ENCODE results near the gene A2M.

DNA sequence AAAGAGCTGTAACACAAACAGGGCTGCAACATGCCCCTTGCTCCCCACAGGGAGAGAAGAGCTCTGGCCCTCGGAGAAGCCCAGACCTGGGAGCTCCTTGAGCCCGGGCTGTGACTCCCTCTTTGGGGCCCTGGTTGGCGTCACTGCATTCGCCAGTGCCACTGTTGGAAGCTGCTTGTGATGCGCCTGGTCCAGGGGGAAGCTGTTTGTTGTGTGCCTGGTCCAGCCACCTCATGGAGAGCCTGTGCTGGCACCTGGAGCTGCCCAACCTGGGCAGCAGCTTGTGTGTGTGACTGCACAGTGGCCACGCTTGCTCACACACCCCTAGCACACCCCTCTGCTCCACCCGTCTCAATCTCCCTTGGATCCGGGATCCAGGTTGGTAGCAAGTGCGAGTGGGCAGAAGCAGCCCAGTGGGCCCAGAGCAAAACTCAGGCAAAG, 49.5 kb downstream of the A2M start:
- TF ChIP-seq POLR2A (IDR thresholded peaks at IDR 0.05; ENCODE audit: low read length) (no peak), GATA1 (IDR thresholded peaks at IDR 0.05; ENCODE audit: low read depth, low read length) (no peak)
